C4-2B (cell line): ENCODE data around the gene GAS6.

Experiments
- H3K27ac ChIP-seq: fragments of 450-650 bp; 2 replicates; pipeline ENCODE4 v1.5.1; 2017
- CTCF ChIP-seq: fragments of 450-650 bp; conservative IDR thresholded peaks from 2 replicates; pipeline ENCODE4 v1.5.1; 2017; ENCODE audit warnings: mild to moderate bottlenecking
- ZFX ChIP-seq: fragments of 450-650 bp; IDR thresholded peaks from 2 replicates; pipeline ENCODE4 v1.6.1; 2017

Gene GAS6

DNA sequence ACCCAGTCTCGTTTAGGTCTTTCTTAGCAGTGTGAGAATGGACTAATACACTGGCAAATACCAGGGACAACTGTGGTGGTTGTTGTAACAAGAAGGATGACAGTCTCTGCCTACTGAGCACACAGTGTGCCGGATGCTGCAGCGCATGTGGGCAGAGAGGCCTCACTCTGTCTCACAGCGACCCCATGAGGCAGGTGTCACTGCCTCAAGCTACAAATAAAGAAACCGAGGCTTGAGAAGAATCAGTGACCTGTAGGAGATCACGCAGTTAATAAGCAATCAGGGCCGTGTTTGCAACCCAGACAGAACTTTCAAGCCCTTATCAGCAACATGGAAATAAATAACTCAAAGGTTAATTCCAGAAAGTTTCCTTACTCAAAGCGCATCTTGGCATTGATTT is 40.5 kb upstream of the GAS6 start:
- TF ChIP-seq CTCF (peak; percentile 55), ZFX (no peak)
- no peak overlapping the region for H3K27ac ChIP-seq

- TF ChIP-seq CTCF, result no peak
- no peak overlapping the region for H3K27ac ChIP-seq
These were observed 40.0 kb upstream of the GAS6 start for GRCh38 chr13:113903912-113904311.

GRCh38 chr13:113902986-113903775 is 39.3 kb upstream of the GAS6 start:
- H3K27ac ChIP-seq, result no peak overlapping the region
- no peak for TF ChIP-seq CTCF
- TF ChIP-seq ZFX, result no peak

GRCh38 chr13:113902481-113902880 is 38.6 kb upstream of the GAS6 start:
- H3K27ac ChIP-seq, result no peak overlapping the region
- TF ChIP-seq ZFX, result no peak
- TF ChIP-seq CTCF, result no peak

DNA sequence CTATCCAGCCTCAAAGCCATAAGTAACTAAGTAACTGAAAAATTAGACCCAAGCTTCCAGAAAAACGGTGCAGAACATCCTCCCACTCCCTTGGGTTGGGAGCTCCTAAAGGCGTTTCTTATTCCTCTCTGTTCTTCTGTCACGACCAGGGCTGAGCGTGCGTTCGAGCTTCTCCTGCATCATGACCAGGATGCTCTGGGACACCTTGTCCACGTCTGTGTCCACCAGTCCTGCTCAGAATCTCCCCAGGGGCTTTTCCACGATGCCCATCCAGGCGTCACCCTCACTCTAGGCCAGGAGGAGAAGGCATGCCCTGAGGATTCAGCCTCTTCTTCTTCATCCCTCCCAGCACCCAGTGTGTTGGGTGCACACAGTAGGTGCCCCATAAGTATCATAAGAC is 37.8 kb upstream of the GAS6 start:
- H3K27ac ChIP-seq, result no peak overlapping the region
- TF ChIP-seq CTCF (no peak), ZFX (no peak)

DNA sequence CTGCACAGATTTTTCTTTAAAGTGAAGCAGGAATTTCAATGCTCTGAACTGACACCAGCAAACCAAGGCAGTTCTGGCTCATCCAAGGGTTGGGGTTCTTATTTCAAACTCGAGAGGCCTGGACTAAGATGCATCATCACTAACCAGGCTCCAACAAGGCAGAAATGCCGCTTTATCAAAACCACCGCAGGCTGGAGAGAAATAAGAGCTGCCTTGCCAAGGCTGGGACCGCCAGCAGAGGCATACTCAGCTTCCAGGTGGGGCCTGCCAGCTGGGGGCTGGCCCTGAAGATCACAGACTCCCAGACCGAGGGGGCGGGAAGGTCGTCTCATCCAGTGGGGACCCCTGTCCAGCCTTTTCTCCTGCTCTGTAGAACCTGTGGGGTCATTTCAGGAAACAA is 37.4 kb upstream of the GAS6 start:
- TF ChIP-seq ZFX, result no peak
- H3K27ac ChIP-seq, result no peak overlapping the region

DNA sequence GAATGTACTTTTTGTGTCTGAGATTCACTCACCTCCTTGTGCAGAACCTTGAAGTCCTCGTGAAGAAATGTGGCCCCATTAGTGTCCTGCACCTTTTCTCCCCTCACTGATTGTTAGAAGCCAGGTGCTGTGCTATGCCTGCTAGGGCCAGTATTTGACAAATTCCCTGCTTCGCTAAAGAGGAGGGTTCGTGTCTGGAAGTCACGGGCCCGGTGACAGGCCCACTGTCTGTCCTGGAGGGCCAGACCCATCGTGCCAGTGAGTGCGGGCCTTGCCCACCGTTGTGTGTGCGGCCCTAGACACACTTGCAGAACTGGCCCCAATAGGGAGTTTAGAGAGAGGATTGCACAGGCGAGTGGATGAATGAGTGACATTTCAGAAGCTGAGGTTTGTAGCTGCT is 36.8 kb upstream of the GAS6 start:
- no peak for TF ChIP-seq ZFX
- TF ChIP-seq CTCF, result no peak
- no peak overlapping the region for H3K27ac ChIP-seq

DNA sequence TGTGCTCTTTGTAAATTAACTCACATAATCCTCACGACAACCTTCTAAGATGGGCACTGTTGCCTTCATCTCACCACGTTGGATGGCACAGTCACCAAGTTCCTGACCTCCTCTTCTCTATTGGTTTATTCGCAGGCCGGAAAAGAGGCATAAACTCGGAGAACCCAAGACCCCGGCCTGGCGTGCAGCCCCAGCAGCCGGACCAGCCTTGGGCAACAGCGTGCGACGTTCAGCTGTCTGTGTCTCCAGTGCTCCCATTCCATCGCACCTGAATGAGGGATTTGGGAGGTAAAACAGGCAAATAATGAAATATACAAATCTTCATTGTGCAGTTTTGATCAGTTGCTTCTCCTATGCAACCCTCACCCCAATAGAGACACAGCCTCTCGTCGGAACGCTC is 34.5 kb upstream of the GAS6 start:
- no peak overlapping the region for H3K27ac ChIP-seq
- TF ChIP-seq ZFX, result no peak
- no peak for TF ChIP-seq CTCF
